SKM-1 (cell line): ENCODE measurements around the gene RNF130.

Experiments
- DNase-seq: peaks from one replicate; lab custom pipeline; 2025; ENCODE audit not compliant: unreplicated experiment; lab: John Stamatoyannopoulos, UW

RNF130 gene

DNA sequence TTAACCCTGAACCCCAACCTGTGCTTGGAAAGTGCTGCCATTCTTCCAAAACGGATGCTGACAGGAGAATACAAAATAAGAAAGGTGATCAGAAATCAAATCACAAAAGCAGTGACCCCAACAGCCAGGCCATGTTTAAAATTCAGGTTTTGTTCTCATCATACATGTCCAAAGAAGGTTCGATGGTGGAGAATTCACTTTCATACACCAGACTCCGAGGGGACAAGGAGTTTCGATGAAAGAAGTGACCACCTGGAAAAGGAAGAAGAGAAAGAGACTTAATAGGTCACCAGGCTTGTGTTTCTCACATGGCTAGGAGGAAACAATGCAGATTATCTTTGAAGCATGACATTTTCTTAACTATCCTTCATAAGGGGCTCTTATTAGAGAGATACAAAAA lies 151.4 kb downstream of the RNF130 start:
- DNase-seq: no peak

GRCh38 chr5:179919487-179920060 lies 152.0 kb downstream of the RNF130 start:
- no peak for DNase-seq

- DNase-seq: no peak
Observed at GRCh38 chr5:179918742-179919486, 152.6 kb downstream of the RNF130 start.

GRCh38 chr5:179916523-179916922 lies 155.0 kb downstream of the RNF130 start:
- no peak for DNase-seq

GRCh38 chr5:179915406-179915935 lies 156.1 kb downstream of the RNF130 start:
- DNase-seq: no peak

DNA sequence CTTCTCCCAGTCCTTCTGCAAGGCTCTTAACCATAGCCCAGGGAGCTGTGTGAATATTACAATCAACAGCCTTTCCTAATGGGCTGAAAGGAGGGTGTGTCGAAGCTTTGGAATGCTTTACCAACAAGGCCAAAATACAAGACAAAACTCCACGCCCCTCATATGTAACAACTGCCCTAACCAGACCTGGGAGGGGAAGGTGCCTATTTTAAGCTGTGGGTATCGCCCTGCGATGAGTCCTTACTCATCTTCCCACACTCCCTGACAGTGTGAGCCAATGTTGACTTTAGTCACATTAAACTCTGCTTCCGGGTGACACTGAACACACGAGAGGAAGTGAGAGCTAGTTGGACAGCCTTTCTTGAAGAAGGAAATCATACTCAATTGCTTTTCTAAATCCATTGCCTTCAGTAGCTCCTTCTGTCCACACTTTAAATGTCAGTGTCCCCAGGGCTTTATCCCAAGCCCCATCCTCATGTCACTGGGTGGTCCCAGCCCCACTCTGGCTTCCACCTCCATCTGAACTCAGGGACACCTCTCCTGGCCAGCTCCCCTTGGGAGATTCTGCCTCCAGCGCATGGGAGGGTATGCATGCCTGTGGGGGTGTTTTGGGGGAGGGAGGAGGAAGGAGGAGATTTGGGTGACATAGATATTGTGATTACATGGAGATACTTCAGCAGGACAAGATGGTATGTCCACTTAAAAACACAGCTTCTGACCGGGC lies 157.4 kb downstream of the RNF130 start:
- peak; percentile 53 for DNase-seq

DNA sequence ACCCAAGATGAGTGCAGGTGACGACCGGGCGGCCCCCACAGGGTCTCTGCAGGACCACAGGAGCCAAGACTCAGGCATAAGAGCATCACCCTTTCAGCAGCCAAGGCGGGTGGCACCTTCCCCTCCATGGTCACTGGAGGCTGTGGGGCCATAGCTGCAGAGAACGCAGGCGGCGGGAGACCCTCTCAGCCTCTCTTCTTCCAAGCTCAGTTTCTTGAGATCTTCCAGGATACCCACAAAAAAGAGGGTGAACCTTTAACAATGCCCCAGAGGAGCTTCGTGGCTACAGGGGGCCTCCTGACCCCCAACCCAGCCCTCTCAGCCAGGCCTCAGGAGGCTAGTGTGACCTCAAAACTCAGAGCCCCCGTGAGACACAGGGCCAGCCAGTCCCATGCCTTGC lies 158.1 kb downstream of the RNF130 start:
- DNase-seq: no peak

DNA sequence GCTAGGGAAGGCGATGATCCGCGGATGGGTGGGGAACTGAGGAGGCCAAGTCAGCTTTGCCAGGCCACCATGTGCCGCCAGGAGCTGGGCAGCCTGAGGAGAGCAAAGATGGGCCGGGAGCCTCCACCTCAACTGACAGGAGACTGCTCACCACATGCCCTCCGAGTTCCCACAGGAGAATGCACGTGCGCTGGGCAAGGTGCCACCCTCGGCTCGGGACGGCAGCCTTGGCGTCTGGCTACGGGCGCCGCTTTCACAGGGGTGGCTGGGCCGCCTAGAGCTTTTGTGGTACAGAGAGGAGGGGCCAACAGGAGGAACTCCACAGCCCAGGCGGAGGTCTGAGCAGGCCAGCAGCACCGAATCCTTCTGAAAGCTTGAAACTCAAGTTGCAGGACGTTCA lies 158.6 kb downstream of the RNF130 start:
- DNase-seq: no peak

DNA sequence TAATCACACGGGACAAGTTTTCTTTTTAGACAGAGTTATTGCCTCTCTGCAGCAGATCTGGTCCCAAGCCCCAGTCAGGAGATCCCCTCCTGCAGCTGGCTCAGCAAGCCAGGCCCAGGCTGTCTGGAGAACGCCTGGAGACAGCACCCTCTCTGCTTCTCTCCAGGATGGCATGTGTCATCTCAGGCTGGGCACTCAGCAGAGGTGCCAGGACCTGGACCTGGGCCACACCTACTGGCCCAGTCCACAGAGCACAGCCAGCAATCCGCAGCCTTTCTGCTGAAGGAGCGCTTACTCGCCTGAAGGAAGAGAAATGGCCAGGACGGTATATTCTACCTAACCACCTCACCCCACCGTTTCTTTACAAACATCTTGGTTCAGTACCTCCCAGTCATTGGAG lies 159.2 kb downstream of the RNF130 start:
- no peak for DNase-seq

DNA sequence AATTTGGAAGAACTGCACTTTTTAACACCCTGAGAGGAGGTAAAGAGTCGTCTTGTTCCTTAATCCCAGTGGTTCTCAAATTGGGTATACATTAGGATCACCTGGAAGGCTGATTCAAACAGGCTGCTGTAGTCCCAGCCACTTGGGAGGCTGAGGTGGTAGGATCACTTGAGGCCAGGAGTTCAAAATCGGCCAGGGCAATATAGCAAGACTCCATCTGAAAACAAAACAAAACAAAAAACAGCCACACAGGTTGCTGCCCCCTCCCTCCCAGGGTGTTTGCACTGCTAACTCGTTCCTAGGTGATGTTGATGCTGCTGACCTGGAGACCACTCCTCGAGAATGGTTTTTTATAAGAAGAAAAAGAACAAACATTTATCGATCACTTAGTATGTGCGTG lies 162.3 kb downstream of the RNF130 start:
- DNase-seq: no peak

DNA sequence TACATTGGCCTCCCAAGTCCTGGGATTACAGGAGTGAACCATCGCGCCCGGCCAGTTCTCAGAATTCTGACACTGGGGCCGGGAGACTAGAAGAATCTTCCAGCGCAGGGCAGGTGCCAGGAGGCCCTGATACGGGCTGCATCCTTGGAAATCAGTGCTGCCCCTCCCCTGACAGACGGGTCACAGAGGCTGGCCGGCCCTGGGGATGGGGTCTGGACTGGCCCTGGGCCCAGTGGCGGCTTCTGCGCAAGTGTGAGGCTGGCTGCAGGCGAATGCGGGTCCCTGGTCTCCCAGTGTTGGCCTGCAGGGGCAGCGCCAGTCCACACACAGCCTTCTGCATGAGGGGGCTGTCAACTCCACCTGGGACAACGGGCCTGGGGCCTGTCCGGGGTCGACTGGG lies 163.0 kb downstream of the RNF130 start:
- DNase-seq: no peak

DNA sequence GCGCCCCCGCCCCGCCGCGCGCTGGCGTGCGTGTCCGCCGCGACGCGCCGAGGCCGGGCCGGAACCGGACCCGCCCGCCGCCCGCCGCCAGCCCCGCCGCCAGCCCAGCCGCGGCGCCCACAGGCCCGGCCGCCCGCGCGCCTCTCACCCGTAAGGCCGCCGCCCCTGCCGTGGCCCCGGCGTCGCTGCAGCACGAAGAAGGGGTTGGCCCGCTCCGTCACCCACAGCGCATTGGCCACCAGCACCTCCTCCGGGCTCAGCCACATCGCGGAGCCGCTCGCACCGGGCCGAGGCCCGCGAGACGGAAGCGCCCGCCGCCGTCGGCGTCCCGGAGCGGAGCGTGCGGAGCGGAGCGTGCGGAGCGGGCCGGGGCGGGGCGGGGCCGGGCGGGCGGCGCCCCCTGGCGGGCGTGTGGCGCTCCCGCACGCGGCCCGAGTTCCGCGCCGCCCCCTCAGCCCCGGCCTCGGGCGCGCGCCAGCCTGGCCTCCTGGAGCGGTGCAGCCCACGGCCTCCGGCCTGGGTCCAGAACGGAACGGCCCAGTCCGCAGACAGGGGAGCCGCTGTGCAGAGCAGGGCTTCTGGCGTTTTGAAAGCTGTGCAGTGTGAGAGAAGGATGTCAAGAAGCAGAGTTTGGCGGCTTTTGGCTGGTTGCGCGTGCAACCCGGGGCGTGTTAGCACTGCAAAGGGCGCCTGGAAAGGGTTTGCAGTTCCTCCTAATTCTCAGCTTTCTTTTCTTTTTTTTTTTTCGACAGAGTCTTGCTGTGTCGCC lies 163.8 kb downstream of the RNF130 start, which contains the start of gene TBC1D9B:
TBC1D9B (minus strand) TSS at position 342 of the 769 bp plus-strand sequence; CDS start at position 266, 76 bp downstream.
- peak; percentile 71 for DNase-seq

GRCh38 chr5:179906795-179907555 lies 164.6 kb downstream of the RNF130 start:
- no peak for DNase-seq

DNA sequence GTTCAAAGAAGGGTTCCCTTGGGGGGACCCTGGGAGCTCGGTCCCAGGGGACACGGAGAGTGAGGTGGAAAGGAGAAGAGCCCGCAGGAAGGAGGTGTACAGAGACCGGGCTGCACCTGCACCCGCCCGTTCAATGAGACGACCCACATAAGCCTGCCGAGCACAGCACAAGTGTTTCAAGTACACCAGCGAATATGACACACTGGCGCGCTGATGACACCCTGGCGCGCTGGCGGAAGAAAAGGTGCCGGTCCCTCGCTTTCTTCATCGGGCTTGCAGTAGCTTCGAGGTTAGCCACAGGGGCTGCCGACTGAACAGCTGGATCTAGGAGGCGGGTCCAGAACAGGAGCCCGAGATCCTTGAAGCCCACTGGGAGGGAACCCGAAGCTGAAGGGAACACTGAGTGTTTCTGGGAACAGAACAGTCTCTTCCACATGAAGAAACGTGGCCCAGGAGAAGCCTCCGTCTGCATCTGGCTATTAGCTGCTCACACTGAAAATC lies 165.2 kb downstream of the RNF130 start:
- no peak for DNase-seq

GRCh38 chr5:179905161-179905560 lies 166.4 kb downstream of the RNF130 start:
- no peak for DNase-seq
